Measurements from ENCODE around the gene CFAP410. TPM values are rescaled to one million over a fixed set of nuclear protein-coding genes. Genes with fewer than 3 reads are reported as not detected.
A peak's percentile ranks its signal among the peaks of the same experiment; 100 is the strongest.

The CFAP410 gene
- total RNA-seq, 1 experiment from 2014 or later = 19.2 TPM

DNA sequence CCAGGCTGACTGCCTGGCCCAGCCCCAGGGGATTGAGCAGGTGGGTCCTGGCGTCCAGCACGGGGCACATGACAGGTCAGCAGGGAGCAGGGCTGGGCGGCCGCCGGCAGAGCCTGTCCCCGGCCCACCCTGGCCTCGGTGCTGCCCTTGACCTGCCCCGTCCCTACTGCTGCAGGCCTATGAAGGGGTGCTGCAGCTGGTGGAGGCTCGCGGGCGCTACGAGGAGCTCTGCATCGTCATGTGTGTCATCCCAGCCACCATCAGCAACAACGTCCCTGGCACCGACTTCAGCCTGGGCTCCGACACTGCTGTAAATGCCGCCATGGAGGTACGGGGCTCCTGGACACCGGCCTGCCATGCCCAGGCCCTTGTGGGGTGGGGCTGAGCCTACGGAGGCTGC, 15.6 kb downstream of the CFAP410 start:
- in situ Hi-C loops (cut with HindIII; ENCODE audit: low sequenced_read_pairs) = no loop called here
- no peak for DNase-seq (ENCODE audit: low spot score)

DNA sequence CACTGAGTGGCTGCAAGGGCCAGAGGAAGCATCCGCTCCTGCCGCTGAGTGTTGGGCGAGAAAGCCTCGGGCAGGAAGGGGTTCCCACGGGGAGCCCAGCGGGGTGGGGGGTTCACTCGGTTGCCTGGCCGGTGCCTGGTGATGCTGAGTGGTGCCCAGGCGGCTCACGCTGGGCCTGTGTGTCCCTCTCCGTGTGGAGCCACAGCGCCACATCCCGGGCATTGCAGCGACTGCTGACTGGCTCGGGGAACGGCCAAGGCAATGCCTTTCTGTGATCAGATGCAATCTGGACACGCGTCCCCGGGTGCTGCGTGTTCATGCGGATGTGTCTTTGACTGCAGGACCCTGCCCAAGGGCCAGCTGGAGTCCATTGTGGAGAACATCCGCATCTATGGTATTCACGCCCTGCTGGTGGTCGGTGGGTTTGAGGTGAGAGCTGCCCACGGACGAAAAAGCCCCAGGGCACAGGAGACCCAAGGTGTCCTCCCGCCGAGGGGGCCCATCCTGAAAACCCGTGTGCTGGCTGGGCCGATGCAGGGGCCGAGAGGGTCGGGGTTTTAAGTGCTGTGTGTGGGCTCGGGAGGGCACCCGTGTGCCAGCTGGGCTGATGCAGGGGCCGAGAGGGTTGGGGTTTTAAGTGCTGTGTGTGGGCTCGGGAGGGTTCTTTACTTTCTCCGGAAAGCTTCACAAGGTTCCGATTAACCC, 16.4 kb downstream of the CFAP410 start:
- in situ Hi-C loops (cut with HindIII; ENCODE audit: low sequenced_read_pairs) = no loop called here
- DNase-seq (ENCODE audit: low spot score) = peak; percentile 68

DNA sequence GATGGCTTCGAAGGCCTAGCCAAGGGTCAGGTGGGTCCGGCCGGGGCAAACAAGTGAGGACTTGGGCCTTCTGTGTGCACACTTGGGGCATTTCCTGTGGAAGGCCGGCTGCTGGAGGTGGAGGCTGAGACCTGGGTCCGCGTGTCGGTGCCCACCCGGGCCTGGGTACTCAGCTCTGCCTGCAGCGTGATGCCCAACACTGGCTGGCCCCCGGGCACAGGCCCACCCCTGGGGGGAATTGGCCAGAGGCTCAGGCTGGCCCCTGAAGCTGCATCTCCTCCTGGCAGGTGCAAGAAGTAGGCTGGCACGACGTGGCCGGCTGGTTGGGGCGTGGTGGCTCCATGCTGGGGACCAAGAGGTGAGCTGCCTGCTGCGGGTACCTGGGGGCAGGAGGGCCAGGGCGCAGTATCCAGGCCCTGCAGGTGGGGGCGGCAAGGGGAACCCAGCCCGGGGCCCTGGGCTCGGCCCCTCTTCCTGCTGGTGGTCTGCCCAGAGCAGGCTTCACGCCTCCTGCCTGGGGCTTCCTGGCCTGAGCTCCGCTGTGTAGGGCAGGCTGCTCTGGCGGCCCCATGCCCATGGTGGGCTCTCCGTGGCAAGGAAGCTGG, 17.2 kb downstream of the CFAP410 start:
- no peak for DNase-seq (ENCODE audit: low spot score)
- in situ Hi-C loops (cut with HindIII; ENCODE audit: low sequenced_read_pairs) = no loop called here

DNA sequence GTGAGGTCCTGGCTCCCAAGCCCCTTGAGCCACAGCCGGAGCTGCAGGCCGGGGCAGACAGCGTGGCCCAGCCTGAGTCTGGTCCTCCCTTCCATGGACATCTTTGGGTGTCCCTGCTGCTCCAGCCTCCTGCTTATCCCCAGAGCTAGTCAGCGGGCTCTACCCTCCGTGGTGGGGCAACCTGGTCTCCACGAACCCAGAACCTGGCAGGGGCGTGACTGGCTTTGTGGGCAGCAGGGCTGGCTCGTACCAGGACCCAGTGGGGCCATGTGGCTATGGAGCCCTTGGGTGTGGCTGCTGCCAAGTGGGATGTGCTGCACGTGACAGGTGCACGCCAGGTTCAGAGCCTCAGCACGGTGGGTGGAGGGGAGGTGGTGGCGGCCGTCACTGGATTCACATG, 18.3 kb downstream of the CFAP410 start:
- in situ Hi-C loops (cut with HindIII; ENCODE audit: low sequenced_read_pairs) = no loop called here
- DNase-seq (ENCODE audit: low spot score) = no peak

DNA sequence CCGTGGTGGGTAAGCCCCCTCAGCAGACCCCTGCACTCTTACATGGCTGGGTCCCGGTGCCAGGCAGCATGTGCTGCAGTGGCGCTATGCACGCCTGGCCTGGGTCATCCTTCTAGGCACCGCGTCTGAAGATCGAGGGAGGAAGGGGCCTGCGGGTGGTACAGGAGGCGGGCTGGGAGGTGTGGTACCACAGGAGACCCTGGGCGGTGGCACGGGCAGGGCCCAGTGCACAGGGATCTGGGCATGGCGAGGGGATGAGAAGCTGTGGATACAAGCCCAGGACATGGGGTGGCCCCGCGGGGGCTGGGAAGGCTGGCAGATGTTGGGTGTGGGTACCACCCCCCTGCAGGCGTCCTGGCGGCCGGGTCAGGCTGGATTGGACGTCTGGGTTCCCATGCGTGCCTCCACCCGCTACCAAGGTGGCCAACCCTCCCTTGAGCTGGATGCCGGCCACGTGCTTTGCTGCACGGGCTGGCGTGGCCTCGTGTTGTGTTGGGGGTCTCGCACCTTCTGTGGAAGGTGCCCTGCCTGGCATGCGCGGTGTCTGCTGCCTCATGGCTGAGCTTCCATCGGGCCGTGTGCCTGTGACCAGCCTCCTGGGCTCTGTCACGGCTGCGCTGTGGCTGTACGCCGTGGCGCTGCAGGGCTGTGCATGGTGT, 19.7 kb downstream of the CFAP410 start:
- in situ Hi-C loops (cut with HindIII; ENCODE audit: low sequenced_read_pairs) = no loop called here

DNA sequence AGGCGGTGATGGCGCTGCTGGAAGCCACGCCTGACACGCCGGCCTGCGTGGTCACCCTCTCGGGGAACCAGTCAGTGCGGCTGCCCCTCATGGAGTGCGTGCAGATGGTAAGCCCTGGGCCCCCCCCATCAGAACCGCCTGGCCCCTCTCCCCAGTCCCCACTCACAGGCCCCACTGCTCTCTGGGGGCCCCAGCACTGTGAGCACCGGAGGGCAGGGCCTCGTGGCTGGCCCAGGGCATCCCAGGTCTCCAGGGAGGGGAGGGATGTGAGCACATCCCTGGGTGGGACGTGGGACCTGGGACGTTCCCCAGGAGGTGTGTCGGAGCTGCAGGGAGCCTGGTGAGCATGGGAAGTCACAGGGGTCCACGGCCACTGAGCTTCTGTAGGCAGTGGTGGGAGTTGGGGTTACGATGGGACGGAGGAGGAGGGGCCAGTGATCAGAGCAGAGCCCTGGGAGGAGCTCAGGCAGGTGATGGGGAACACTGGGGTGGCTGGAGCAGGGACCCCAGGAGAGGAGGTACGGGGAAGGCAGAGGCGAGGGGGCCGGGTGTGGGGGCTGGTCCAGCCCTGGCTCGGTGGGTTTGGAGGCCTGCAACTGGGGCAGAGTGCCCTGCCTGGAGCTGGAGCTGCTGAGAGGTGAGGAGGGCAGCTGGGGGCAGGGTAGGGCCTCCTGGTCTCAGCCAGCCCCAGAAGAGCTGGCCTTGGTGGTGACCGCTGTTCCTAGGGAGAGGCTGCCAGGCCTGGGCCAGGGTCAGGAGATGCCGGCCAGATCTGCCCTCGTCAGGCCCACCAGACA, 20.5 kb downstream of the CFAP410 start:
- no peak for DNase-seq (ENCODE audit: low spot score)
- in situ Hi-C loops (cut with HindIII; ENCODE audit: low sequenced_read_pairs) = no loop called here

More for the DNA sequence above, 19.7 kb downstream of the CFAP410 start:
- DNase-seq (ENCODE audit: low spot score) = no peak

DNA sequence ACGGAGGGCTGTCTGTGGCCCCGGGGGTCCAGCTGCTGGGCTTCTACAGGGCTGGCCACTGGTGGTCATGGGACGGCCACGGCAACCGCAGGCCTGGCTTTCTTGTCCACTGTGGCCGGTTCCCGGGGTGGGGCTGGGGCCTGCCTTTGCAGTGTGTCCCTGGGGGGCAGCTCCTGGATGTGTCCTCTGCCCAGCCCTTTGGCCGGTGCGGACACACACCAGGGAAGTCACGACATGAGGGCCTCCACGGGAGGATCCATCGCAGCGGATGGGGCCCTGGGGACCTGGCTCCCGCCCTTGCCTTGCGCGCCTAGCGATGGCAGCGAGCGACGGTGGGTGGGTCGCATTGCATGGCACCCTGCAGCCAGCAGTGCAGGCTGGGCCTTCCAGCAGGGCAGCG, 21.3 kb downstream of the CFAP410 start:
- in situ Hi-C loops (cut with HindIII; ENCODE audit: low sequenced_read_pairs) = no loop called here
- DNase-seq (ENCODE audit: low spot score) = no peak

DNA sequence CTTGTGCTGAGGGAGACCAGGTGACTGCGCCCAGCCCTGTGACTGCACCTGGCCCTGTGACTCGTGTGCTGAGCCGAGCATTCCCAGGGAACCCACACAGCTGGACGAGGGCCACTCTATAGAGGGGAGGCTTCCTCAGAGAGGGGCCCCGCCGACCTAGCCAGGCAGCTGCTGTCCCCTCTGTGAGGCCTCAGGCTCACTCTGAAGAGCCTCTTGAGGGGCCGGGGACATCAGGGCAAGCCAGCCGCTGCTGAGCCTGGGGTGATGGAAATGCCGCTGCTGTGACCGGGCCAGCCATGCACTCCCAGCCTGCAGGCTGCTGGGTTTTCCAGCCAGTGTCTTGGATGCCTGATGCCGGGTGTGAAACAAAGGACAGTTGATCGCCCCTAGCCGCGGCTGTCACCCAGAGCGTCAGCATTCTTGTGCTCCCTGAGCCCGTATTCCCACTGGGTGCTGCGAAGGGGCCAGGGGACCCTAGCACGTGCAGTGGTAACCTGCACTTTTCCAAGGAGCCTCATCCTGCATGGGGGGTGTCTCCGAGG, 21.9 kb downstream of the CFAP410 start:
- in situ Hi-C loops (cut with HindIII; ENCODE audit: low sequenced_read_pairs) = no loop called here
- DNase-seq (ENCODE audit: low spot score) = no peak

DNA sequence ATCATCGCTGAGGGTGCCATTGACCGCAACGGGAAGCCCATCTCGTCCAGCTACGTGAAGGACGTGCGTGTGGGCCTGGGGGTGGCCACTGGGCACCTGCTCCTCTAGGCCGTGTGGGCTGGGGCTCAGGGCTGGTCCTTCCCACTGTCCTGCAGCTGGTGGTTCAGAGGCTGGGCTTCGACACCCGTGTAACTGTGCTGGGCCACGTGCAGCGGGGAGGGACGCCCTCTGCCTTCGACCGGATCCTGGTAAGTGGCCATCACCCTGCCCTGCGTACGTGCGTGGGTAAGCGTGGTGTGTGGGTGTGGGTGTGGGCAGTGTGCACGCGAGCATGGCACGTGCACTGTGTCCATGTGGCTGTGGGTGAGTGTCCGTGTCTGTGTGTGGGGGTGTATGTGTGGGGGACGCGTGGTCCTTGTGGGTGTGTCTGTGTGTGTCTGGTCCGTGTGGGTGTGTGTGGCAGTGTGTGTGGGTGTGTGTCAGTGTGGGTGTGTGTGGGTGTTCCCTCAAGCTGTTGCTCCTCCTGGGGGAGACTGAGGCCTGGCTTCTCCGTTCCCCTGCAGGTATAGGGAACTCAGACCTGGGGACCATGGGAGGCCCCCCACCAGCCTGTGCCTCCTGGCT, 22.8 kb downstream of the CFAP410 start:
- in situ Hi-C loops (cut with HindIII; ENCODE audit: low sequenced_read_pairs) = no loop called here

DNA sequence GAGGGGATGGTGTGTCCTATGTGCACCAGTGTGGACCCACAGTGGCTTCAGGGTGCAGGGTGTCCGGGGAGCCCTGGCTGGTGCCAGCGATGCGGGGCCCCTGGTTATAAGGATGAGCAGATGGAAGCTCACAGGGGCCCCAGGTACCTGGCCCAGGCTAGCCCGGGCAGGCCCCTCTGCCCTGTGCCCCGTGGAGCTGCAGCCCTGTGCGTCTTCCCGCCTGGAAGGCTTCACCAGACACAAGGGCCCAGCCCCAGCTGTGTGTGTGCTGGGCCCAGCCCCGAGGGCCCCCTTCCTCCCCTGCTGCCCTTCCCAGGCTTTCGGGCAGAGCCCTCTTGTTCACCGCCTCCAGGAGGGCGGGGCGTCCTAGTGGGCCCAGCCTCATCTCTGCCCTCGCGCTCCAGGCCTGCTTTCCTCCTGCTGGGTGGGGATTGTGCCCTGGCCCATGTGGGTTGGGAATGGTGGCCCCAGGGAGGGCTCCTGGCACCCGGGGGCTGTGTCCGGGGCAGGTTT, 23.4 kb downstream of the CFAP410 start:
- in situ Hi-C loops (cut with HindIII; ENCODE audit: low sequenced_read_pairs) = no loop called here
- DNase-seq (ENCODE audit: low spot score) = no peak

More for the DNA sequence above, 22.8 kb downstream of the CFAP410 start:
- DNase-seq (ENCODE audit: low spot score) = no peak

DNA sequence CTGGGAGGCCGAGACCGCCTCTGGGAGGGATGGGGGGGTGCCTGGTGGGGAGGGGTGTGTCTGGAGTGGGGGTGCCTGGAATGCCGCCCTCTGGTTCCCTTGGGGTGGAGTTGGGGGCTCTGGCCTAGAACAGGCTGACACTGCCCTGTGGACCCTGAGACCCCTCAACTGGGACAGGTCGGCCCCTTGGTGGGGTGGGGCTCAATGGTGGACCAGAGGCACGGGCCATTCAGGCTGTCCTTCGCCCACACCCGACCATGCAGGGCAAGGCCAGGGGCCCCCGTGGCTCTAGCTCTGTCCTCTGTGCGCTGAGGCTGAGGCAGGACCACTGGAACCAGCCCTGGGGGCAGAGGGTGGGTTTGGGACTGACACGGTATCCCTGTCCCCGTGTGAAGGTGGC, 24.6 kb downstream of the CFAP410 start:
- in situ Hi-C loops (cut with HindIII; ENCODE audit: low sequenced_read_pairs) = no loop called here
- DNase-seq (ENCODE audit: low spot score) = no peak

DNA sequence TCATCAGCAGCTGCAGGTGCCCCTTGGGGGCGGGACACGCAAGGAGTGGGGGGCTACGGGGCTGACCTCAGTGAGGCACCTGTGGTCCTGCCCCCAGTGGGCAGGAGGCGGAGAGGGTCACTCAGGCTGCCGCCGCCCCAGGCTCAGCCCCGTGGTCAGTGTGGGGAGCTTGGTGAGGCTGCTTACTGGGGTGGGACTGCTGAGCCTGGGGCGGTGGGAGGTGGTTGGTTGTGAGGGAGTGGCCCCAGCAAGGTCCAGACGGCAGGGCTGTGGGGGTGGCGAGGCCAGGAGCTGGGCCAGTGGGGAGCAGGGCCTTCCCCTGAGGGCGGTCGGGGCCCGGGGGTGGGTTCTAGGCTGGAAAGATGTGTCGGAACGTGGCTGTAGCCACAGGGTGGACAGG, 25.1 kb downstream of the CFAP410 start:
- no peak for DNase-seq (ENCODE audit: low spot score)
- in situ Hi-C loops (cut with HindIII; ENCODE audit: low sequenced_read_pairs) = no loop called here

DNA sequence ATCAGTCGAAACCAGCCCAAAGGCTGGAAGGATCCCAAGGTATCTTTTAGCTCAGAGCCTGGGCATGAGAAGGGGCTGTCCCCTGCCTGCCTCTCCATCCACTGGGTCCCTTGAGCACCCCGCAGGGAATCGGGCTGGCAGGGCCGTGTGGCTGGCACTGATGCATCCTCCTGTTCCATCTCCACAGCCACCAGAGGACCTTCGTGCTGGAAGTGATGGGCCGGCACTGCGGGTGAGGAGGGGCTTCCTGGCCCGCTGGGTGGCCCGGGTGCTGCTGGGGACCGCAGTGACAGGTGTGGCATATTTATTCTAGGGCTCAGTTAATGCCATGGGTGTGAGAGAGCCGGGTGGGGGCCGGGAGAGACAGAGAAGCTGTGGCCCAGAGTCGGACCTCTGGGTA, 25.7 kb downstream of the CFAP410 start:
- in situ Hi-C loops (cut with HindIII; ENCODE audit: low sequenced_read_pairs) = no loop called here
- no peak for DNase-seq (ENCODE audit: low spot score)

DNA sequence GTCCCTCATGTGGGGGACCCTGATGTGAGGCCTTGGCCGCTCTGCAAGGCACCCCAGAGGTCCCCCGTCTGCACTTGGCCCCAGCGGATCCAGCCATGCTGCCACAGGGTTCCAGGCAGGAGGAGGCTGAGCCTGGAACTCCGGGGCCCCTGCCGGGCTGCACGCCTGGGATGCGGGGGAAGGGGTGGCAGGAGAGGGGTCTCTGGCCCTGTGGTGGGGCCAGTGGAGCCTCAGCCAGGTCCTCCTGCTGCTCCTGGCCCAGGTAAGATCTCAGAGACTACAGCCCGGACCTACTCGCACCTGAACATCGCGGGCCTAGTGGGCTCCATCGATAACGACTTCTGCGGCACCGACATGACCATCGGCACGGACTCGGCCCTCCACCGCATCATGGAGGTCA, 26.5 kb downstream of the CFAP410 start:
- DNase-seq (ENCODE audit: low spot score) = no peak
- in situ Hi-C loops (cut with HindIII; ENCODE audit: low sequenced_read_pairs) = no loop called here

DNA sequence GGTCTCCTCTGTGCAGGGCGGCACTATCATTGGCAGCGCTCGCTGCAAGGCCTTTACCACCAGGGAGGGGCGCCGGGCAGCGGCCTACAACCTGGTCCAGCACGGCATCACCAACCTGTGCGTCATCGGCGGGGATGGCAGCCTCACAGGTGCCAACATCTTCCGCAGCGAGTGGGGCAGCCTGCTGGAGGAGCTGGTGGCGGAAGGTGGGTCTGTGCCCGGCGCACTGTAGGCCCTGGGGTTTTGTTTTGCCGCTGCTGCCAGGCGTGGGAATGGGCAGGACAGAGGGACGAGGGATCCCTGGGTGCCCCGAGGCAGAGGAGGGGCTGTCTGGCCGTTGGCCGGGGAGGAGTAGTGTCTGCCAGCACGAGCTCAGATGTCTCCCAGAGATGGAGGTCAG, 27.1 kb downstream of the CFAP410 start:
- DNase-seq (ENCODE audit: low spot score) = no peak
- in situ Hi-C loops (cut with HindIII; ENCODE audit: low sequenced_read_pairs) = no loop called here

DNA sequence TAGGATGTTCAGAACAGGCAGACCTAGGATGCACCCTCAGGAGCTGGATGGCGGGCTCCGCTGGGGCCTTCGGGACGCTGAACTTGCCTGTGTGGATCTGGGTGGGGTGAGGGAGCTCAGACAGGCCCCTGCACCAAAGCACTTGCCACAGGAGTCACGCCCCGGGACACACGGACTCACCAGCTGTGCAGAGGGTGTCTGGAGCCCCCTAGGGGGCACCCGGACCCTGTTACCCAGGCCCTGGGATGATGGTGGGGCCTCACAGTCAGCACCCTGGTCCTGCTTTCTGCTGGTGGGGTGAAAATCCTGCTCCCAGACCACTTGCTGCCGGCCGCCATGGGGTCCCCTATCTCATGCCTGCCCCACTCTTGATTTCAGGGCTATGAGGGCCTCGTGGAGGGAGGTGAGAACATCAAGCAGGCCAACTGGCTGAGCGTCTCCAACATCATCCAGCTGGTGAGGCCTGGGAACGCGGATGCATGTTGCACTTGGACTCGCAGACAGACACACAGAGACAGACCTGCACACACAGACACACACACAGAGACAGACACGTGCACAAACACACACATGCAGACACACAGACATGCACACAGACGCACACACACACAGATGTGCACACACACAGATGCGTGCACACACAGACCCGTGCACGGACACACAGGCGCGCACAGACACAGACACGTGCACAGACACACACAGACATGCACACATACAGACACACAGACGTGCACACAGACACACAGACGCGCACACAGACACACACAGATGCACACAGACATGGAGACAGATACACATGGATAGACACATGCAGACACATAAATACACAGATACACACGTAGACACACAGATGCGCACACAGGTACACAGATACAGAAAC, 28.3 kb downstream of the CFAP410 start:
- DNase-seq (ENCODE audit: low spot score) = no peak
- in situ Hi-C loops (cut with HindIII; ENCODE audit: low sequenced_read_pairs) = no loop called here

DNA sequence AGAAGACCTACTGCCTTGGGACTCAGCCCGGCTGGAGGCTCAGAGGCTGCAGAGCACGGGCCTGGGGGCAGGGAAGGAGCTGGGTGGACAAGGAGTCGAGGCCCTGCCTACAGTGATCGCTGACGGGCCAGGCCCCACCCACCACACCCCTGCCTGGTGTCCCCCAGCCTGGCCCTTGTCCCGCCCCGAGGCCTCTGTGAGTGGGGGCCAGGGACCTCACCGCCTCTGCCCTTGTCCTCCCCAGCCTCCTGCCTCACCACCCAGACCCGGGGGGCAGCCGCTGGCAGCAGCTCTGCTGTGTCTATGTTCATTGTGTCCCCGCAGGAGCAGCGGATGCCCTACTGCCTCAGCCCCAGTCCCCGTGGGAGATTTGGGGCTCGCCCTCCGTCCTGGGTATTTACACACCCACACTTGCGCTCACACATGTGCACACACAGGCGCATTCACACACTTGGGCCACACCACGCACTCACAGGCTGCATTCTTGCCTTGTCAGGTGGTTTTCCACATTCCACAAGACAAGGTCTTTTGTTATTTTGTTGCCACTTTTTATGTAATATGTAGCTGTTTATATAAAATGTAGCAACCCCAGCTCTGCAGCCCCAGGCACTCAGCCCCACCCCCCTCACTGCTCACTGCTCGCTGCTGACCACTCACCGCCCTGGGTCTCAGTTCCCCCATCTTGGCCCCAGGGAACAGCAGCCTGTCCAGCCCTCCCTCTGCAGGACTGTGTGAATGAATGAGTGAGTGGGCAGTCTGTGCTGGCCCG, 32.1 kb downstream of the CFAP410 start:
- in situ Hi-C loops (cut with HindIII; ENCODE audit: low sequenced_read_pairs) = no loop called here
- DNase-seq (ENCODE audit: low spot score) = no peak

Data from G401 (cell line).